H54 (cell line): ENCODE results near the gene DCLK3.
A peak's percentile ranks its signal among the peaks of the same experiment; 100 is the strongest.

Experiments used
- DNase-seq: peaks from one replicate; pipeline ENCODE4 v3.0.0; 2011; ENCODE audit warnings: low spot score, mixed read lengths; ENCODE audit not compliant: insufficient read length
- FAIRE-seq: peaks from 3 replicates; lab custom pipeline; 2011; peaks lifted over from hg19 to GRCh38; lab: Jason Lieb, UNC
- POLR2A ChIP-seq: IDR thresholded peaks from 2 replicates; pipeline ENCODE4 v1.6.1; 2011; ENCODE audit warnings: low read depth, mild to moderate bottlenecking, low read length

Gene DCLK3

GRCh38 chr3:36688815-36689214, 75.5 kb downstream of the DCLK3 start:
- DNase-seq (no peak), FAIRE-seq (no peak)
- TF ChIP-seq POLR2A, result no peak

DNA sequence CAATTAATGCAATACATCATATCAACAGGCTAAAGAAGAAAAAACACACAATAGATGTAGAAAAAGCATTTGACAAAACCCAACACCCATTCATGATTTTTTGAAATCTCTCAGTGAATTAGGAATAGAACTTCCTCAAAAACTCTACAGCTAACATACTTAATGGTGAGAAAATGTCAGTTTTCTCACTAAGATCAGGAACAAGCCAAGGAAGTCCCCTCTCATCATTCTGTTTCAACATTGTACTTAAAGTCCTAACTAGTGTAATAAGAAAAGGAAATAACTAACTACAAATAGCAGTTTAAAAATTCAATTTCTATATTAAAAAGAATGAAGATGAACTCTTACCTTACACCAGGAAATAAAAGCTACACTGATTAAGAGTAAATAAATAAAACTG, 77.8 kb downstream of the DCLK3 start:
- TF ChIP-seq POLR2A, result no peak
- DNase-seq (no peak), FAIRE-seq (no peak)

DNA sequence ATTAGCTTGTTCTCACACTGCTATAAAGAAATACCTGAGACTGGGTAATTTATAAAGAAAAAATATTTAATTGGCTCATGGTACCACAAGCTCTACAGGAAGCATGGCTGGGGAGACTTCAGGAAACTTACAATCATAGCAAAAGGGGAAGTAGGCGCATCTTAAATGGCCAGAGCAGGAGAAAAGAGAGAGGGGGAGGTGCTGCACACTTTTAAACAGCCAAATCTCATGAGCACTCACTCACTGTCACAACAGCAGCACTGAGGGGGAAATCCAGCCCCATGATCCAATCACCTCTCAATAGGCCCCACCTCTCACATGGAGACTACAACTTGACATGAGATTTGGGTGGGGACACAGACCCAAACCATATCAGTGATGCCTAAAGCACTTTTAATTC, 82.5 kb downstream of the DCLK3 start:
- no peak for FAIRE-seq
- no peak for DNase-seq
- TF ChIP-seq POLR2A, result no peak

DNA sequence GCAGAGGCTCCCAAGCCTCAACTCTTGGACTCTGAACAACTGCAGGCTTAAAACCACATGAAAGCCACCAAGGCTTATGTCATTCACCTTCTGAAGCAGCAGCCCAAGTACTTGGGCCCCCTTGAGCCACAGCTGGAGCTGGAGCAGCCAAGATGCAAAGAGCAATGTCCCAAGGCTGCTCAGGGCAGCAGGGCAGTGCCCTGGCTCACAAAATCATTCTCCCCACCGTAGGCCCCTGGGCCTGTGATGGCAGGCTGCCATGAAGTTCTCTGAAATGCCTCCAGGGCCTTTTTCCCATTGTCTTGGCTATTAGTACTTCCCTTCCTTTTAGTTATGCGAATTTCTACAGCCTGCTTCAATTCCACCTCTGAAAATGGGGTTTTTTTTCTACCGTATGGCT, 83.4 kb downstream of the DCLK3 start:
- FAIRE-seq, result no peak
- no peak for TF ChIP-seq POLR2A
- no peak for DNase-seq

- no peak for TF ChIP-seq POLR2A
- FAIRE-seq, result peak; percentile 68
- DNase-seq, result no peak
Measured at GRCh38 chr3:36679384-36680200, 84.8 kb downstream of the DCLK3 start.

- no peak for FAIRE-seq
- DNase-seq, result no peak
- TF ChIP-seq POLR2A, result no peak
Measured at GRCh38 chr3:36678216-36679013, 85.9 kb downstream of the DCLK3 start.

GRCh38 chr3:36677331-36678007, 86.9 kb downstream of the DCLK3 start:
- FAIRE-seq (peak; percentile 97), DNase-seq (no peak)
- TF ChIP-seq POLR2A, result no peak

DNA sequence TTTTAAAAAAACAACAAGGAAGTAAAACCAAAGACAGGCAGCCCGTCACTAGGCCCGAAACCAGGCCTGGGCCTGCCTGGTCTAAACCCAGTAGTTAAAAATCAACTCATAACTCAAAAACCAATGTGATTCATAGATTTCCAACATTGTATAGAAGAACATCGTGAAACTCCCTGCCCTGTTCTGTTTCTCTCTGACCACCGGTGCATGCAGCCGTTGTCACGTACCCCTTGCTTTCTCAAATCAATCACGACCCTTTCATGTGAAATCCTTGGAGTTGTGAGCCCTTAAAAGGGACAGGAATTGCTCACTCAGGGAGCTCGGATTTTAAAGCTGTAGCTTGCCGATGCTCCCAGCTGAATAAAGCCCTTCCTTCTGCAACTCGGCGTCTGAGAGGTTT, 89.5 kb downstream of the DCLK3 start:
- DNase-seq, result no peak
- no peak for FAIRE-seq
- TF ChIP-seq POLR2A, result no peak

GRCh38 chr3:36669764-36670163, 94.6 kb downstream of the DCLK3 start:
- no peak for TF ChIP-seq POLR2A
- FAIRE-seq (no peak), DNase-seq (no peak)

GRCh38 chr3:36666166-36666565, 98.2 kb downstream of the DCLK3 start:
- FAIRE-seq, result no peak
- no peak for DNase-seq
- no peak for TF ChIP-seq POLR2A

DNA sequence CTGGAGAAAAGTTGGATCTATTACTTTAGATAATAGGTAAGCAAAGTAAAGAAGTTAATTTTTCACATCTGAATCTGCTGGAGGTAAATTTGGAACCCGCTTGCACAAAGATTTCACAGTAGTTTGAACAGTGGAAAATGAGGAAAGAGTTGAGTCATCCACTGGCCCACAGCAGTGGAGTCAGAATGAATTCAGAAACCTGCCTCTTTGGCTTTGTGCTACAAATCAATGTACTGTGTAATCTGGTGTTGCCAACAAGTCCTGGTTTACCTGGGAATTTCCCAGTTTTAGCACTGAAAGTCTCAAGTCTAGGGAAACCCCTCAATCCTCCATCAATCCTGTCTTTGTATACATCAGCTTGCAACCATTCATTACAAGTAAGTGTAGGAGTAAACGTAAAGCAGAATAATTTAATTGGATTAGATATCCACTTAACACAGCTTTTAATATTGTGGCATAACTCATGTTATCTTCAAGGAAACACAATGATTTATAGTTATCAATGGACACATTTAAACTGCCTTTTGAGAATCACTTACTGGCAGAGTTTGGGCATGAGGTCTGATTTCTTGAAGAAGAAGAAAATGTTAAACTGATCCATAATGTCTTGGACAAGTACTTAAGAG, 100.6 kb downstream of the DCLK3 start:
- TF ChIP-seq POLR2A, result no peak
- FAIRE-seq (peak; percentile 27), DNase-seq (no peak)

GRCh38 chr3:36662626-36663025, 101.7 kb downstream of the DCLK3 start:
- no peak for TF ChIP-seq POLR2A
- FAIRE-seq, result no peak

More at GRCh38 chr3:36662626-36663025, 101.7 kb downstream of the DCLK3 start:
- DNase-seq, result no peak
